Suprapubic skin (tissue), 4 donors: ENCODE measurements around the gene PRR20E. TPM values are rescaled to one million over a fixed set of nuclear protein-coding genes. Genes with fewer than 3 reads are reported as not detected.
"Not testable (repeated sequence)": the region's sequence is repeated elsewhere in the genome, so short reads cannot be mapped to it uniquely, and the experiment has no call there.

Experiments used
- DNase-seq, 2 donors: peaks; one replicate each; pipeline ENCODE4 v3.0.0-alpha.2; 2019; ENCODE audit warnings: low spot score in 2 of 2
- H3K27ac ChIP-seq: fragments of 200-600 bp; sonication (generic); one replicate; pipeline ENCODE4 v1.5.1; 2019
- H3K27me3 ChIP-seq: fragments of 200-600 bp; sonication (generic); one replicate; pipeline ENCODE4 v1.5.1; 2019
- H3K36me3 ChIP-seq: fragments of 200-600 bp; sonication (generic); one replicate; pipeline ENCODE4 v1.5.1; 2019
- H3K4me1 ChIP-seq: fragments of 200-600 bp; sonication (generic); one replicate; pipeline ENCODE4 v1.5.1; 2019
- H3K4me3 ChIP-seq: fragments of 200-600 bp; sonication (generic); one replicate; pipeline ENCODE4 v1.5.1; 2019; ENCODE audit warnings: mild to moderate bottlenecking
- H3K9me3 ChIP-seq: fragments of 200-600 bp; sonication (generic); one replicate; pipeline ENCODE4 v1.5.1; 2019
- EP300 ChIP-seq: sonication (generic); formaldehyde crosslinking; IDR thresholded peaks from one replicate; pipeline ENCODE4 v1.6.1; 2017; ENCODE audit warnings: antibody characterized with exemption
- POLR2A ChIP-seq, 2 donors: fragments of 450-650 bp; IDR thresholded peaks; one replicate each; pipeline ENCODE4 v1.6.1; 2017; ENCODE audit warnings: antibody characterized with exemption in 2 of 2, mild to moderate bottlenecking in 2 of 2, moderate library complexity in 2 of 2
- POLR2AphosphoS5 ChIP-seq, 3 donors: sonication (generic); formaldehyde crosslinking; IDR thresholded peaks; one replicate each; pipeline ENCODE4 v1.6.1; 2017; ENCODE audit warnings: antibody characterized with exemption in 3 of 3
- WGBS: methylation state at CpG from one replicate; pipeline ENCODE4 v1.1.5; 2018; 5-methylcytosine and 5-hydroxymethylcytosine counted together
- total RNA-seq, 4 donors: library from RNA; depleted of rRNA; stranded (reverse); fragments of >200 nt; gene quantifications; one replicate each; pipeline ENCODE4 v1.1.0, GENCODE V29; 2016
- TF ChIP-seq, protein P1 (sequence below), 2 donors: fragments of 200-600 bp in 1 of 2; fragments of 450-650 bp in 1 of 2; sonication (generic) in 1 of 2; IDR thresholded peaks; one replicate each; pipeline ENCODE4 v1.5.1; 2016 to 2019; ENCODE audit warnings: antibody characterized with exemption in 2 of 2, mild to moderate bottlenecking in 1 of 2, moderate library complexity in 1 of 2

Gene PRR20E
- total RNA-seq, 4 donors from 2014 or later = not detected

DNA sequence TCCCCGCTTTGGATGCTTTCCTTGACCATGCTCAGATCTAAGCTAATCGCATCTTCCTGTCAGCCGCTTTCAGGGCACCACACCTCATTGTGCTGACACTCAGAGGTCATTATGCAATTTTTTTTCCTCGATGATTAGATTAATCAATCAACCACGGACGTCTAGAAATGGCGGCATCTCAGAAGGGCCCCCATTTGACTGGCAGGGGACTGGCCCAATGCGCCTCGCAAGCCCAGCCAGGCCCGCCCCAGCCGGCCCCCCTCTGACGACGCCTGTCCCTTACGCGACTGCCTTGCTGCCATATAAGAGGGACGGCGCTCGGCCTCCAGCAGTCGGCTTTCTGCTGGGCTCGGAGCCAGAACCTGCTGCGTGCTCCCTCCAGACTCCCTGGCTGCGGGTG lies 19.8 kb upstream of the PRR20E start, which contains the start of gene PRR20B:
Gene PRR20B (plus strand): TSS at position 301 of the 400 bp plus-strand sequence. CDS start 387 bp downstream, outside the sequence.
- not testable (repeated sequence) for DNase-seq, H3K4me1 ChIP-seq, H3K4me3 ChIP-seq, H3K27me3 ChIP-seq, H3K9me3 ChIP-seq, H3K36me3 ChIP-seq, H3K27ac ChIP-seq
- no CpG with 5 or more reads among the region's 22 CpGs for WGBS

DNA sequence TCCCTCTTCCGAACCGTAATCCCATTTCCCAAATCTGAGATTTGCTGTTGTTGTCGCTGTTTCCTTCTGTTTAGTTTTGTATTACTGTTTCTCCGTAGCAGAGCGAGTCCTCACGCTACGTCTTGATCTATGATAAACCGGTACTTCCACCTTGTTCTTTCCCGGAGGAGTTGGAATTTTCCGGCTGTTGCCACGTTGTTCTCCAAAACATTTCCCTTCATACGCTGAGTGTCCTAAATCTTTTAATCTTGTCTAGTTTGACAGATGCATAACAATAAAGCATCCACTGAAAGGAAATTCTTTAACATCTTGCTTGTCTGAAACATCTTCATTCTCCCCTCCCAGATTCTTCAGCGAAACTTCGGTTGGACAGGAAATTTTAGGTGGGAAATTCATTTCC lies 18.9 kb upstream of the PRR20E start:
- not testable (repeated sequence) for DNase-seq, H3K27me3 ChIP-seq, H3K27ac ChIP-seq, H3K9me3 ChIP-seq, H3K4me1 ChIP-seq, H3K36me3 ChIP-seq, H3K4me3 ChIP-seq
- 93% methylated on average over 10 of the region's 14 CpGs for WGBS

DNA sequence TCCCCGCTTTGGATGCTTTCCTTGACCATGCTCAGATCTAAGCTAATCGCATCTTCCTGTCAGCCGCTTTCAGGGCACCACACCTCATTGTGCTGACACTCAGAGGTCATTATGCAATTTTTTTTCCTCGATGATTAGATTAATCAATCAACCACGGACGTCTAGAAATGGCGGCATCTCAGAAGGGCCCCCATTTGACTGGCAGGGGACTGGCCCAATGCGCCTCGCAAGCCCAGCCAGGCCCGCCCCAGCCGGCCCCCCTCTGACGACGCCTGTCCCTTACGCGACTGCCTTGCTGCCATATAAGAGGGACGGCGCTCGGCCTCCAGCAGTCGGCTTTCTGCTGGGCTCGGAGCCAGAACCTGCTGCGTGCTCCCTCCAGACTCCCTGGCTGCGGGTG lies 13.2 kb upstream of the PRR20E start, which contains the start of gene PRR20C:
Gene PRR20C (plus strand): TSS at position 301 of the 400 bp plus-strand sequence. CDS start 387 bp downstream, outside the sequence.
- not testable (repeated sequence) for H3K4me3 ChIP-seq, H3K27me3 ChIP-seq, H3K4me1 ChIP-seq, DNase-seq, H3K27ac ChIP-seq, H3K36me3 ChIP-seq, H3K9me3 ChIP-seq
- WGBS = no CpG with 5 or more reads among the region's 22 CpGs

DNA sequence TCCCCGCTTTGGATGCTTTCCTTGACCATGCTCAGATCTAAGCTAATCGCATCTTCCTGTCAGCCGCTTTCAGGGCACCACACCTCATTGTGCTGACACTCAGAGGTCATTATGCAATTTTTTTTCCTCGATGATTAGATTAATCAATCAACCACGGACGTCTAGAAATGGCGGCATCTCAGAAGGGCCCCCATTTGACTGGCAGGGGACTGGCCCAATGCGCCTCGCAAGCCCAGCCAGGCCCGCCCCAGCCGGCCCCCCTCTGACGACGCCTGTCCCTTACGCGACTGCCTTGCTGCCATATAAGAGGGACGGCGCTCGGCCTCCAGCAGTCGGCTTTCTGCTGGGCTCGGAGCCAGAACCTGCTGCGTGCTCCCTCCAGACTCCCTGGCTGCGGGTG lies 6.7 kb upstream of the PRR20E start, which contains the start of gene PRR20D:
Gene PRR20D (plus strand): TSS at position 301 of the 400 bp plus-strand sequence. CDS start 387 bp downstream, outside the sequence.
- H3K27ac ChIP-seq, H3K9me3 ChIP-seq, DNase-seq, H3K36me3 ChIP-seq, H3K4me3 ChIP-seq, H3K4me1 ChIP-seq, H3K27me3 ChIP-seq: not testable (repeated sequence)
- WGBS = no CpG with 5 or more reads among the region's 22 CpGs

DNA sequence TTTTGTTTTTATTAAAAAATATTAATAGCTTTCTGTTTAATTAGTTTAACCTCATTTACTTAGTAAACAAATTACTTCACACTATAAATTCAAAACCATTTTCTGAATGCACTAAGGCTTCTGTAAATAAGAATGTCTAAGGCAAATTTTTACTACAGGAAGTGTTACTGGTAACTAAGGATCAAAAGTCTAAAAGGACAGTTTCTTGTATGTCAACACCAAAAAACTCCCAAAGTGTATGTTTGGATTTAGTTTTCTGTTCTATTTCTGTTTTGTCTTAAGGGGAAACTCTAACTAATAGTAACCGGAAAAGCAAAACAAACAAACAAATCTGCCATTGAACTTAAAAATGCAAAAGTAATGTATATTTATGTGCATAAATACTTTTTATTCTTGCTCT lies 24.7 kb downstream of the PRR20E start:
- Histone ChIP-seq H3K27me3 (no peaks in the 10 kb centered on the region), H3K27ac (no peak overlapping the region), H3K36me3 (no peaks in the 10 kb centered on the region), H3K4me3 (no peak overlapping the region), H3K9me3 (no peaks in the 10 kb centered on the region), H3K4me1 (no peaks in the 10 kb centered on the region)
- WGBS = 83% methylated on average over 1 of the region's 1 CpG
- no peak for DNase-seq
- TF ChIP-seq POLR2A (IDR thresholded peaks at IDR 0.05) = no peak

DNA sequence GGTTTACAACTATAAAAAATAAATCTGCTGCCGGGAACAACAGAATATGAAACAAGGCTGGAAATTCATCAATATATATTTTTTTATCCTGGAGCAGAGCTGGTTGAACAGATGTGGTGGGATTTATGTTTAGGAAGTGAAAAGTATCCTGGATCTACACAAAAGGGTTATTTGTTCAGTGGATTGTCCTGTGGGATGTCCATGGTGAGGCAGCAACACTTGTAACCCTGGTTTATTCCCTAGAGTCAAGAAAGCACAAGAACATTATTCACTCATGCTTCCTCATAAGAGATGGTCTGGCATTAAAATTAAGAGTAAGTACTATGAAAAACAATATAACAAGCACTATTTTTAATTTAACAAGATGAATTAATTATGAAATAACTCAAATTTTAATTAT lies 46.0 kb downstream of the PRR20E start:
- Histone ChIP-seq H3K9me3 (no peaks in the 10 kb centered on the region), H3K36me3 (no peaks in the 10 kb centered on the region), H3K27me3 (no peaks in the 10 kb centered on the region), H3K27ac (no peak overlapping the region), H3K4me1 (no peaks in the 10 kb centered on the region), H3K4me3 (no peak overlapping the region)
- 74% methylated on average over 1 of the region's 1 CpG for whole genome bisulfite sequencing
- no peak for TF ChIP-seq EP300
- TF ChIP-seq, protein P1, sequence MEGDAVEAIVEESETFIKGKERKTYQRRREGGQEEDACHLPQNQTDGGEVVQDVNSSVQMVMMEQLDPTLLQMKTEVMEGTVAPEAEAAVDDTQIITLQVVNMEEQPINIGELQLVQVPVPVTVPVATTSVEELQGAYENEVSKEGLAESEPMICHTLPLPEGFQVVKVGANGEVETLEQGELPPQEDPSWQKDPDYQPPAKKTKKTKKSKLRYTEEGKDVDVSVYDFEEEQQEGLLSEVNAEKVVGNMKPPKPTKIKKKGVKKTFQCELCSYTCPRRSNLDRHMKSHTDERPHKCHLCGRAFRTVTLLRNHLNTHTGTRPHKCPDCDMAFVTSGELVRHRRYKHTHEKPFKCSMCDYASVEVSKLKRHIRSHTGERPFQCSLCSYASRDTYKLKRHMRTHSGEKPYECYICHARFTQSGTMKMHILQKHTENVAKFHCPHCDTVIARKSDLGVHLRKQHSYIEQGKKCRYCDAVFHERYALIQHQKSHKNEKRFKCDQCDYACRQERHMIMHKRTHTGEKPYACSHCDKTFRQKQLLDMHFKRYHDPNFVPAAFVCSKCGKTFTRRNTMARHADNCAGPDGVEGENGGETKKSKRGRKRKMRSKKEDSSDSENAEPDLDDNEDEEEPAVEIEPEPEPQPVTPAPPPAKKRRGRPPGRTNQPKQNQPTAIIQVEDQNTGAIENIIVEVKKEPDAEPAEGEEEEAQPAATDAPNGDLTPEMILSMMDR (IDR thresholded peaks at IDR 0.05) = no peak
- TF ChIP-seq POLR2A (IDR thresholded peaks at IDR 0.05) = no peak
- TF ChIP-seq POLR2AphosphoS5 (IDR thresholded peaks at IDR 0.05) = no peak
- no peak for DNase-seq

Other genes with a start within 250 kb of the PRR20E start
- not detected for gene PRR20A, start 26.3 kb upstream of the PRR20E start, total RNA-seq
- gene PRR20B, start 19.7 kb upstream of the PRR20E start, total RNA-seq = not detected
- not detected for gene PRR20C, start 13.1 kb upstream of the PRR20E start, total RNA-seq
- not detected for gene PRR20D, start 6.6 kb upstream of the PRR20E start, total RNA-seq